ENCODE data around the gene ACTR2. TPM values are rescaled to one million over a fixed set of nuclear protein-coding genes. Genes with fewer than 3 reads are reported as not detected.
"Not testable (repeated sequence)": the region's sequence is repeated elsewhere in the genome, so short reads cannot be mapped to it uniquely, and the experiment has no call there.

Gene ACTR2
- total RNA-seq, 1 donor from 2014 or later, result 449 TPM

DNA sequence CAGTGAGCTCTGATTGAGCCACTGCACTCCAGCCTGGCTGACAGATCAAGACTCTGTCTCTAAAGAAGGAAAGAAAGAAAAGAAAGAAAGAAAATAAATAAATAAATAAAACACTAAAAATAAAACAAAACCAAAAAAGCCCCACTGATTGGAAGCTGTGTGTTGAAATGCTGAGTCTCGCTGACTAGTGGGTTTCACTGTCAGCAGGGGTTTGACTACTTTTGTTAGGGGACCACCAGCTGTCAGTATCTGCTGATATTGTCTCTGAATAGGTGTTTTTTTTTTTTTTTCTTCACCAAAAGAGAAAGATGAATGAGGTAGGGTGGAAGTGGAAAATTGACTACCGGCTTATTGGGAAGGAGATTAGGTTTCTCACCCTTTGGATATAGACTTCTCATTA, 12.8 kb upstream of the ACTR2 start:
- Mint-ChIP-seq H3K36me3 (ENCODE audit: low read depth) (no peaks in the 10 kb centered on the region), H3K27ac (ENCODE audit: unreplicated experiment) (no peak overlapping the region), H3K4me3 (ENCODE audit: unreplicated experiment) (no peak overlapping the region), H3K27me3 (ENCODE audit: low read depth) (no peaks in the 10 kb centered on the region), H3K4me1 (ENCODE audit: low read depth) (no peaks in the 10 kb centered on the region), H3K9me3 (ENCODE audit: low read depth) (no peaks in the 10 kb centered on the region)
- no peak for DNase-seq (ENCODE audit: low spot score)
- TF ChIP-seq, protein P1, sequence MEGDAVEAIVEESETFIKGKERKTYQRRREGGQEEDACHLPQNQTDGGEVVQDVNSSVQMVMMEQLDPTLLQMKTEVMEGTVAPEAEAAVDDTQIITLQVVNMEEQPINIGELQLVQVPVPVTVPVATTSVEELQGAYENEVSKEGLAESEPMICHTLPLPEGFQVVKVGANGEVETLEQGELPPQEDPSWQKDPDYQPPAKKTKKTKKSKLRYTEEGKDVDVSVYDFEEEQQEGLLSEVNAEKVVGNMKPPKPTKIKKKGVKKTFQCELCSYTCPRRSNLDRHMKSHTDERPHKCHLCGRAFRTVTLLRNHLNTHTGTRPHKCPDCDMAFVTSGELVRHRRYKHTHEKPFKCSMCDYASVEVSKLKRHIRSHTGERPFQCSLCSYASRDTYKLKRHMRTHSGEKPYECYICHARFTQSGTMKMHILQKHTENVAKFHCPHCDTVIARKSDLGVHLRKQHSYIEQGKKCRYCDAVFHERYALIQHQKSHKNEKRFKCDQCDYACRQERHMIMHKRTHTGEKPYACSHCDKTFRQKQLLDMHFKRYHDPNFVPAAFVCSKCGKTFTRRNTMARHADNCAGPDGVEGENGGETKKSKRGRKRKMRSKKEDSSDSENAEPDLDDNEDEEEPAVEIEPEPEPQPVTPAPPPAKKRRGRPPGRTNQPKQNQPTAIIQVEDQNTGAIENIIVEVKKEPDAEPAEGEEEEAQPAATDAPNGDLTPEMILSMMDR (IDR thresholded peaks at IDR 0.05), result no peak

DNA sequence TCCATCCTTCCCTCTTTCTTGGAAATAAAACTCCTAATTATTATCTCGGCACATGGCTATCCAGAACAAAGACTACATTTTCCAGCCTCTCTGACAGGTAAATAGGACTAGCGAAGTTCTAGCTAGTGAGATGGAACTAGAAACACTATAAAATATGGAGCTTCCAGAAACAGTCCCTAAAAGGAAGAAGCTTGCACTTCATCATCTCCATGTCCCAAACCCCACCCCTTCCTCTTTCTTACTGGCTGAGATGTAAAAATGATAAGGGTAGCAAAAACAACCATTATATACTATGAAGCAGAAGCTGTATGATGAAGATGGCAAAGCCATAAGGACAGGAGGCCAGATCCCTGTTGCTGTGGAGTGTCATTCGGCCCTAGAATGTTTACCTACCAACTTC, 11.7 kb upstream of the ACTR2 start:
- Mint-ChIP-seq H3K27me3 (ENCODE audit: low read depth) (no peaks in the 10 kb centered on the region), H3K4me3 (ENCODE audit: unreplicated experiment) (no peak overlapping the region), H3K27ac (ENCODE audit: unreplicated experiment) (no peak overlapping the region), H3K36me3 (ENCODE audit: low read depth) (no peaks in the 10 kb centered on the region), H3K4me1 (ENCODE audit: low read depth) (no peaks in the 10 kb centered on the region), H3K9me3 (ENCODE audit: low read depth) (no peaks in the 10 kb centered on the region)
- no peak for DNase-seq (ENCODE audit: low spot score)
- TF ChIP-seq, protein P1 (IDR thresholded peaks at IDR 0.05), result no peak

DNA sequence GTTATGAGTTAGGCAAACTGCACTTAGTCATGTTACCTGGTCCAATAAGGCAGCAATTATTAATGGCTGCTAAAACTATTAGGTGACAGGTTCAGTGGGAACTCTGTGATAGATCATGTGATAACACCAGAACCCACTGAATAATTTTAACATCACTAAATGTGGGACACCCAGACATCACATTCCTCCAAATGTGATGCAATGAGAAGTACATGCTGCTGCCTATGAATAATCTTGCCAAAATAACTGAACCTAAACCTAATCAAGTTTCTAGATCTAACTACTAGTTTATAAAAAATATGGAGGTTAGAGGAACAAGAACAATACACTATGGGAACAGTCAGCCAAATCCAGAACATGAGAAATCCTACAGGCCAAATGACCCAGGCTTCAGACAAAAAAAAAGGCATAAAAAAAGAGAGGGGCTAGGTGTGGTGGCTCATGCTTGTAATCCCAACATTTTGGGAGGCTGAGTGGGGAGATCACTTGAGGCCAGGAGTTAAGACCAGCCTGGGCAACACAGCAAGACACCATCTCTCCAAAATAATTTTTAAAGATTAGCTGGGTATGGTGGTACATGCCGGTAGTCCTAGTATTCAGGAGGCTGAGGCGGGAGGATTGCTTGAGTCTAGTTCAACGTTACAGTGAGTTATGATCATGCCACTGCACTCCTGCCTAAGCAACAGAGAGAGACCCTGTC, 7.0 kb upstream of the ACTR2 start:
- no peaks in the 10 kb centered on the region for H3K36me3 Mint-ChIP-seq (ENCODE audit: low read depth)
- H3K4me3 Mint-ChIP-seq (ENCODE audit: unreplicated experiment), result no peak overlapping the region
- no peaks in the 10 kb centered on the region for H3K27me3 Mint-ChIP-seq (ENCODE audit: low read depth)
- no peaks in the 10 kb centered on the region for H3K4me1 Mint-ChIP-seq (ENCODE audit: low read depth)
- DNase-seq (ENCODE audit: low spot score), result no peak
- no peaks in the 10 kb centered on the region for H3K9me3 Mint-ChIP-seq (ENCODE audit: low read depth)
- TF ChIP-seq, protein P1 (IDR thresholded peaks at IDR 0.05), result no peak
- no peak overlapping the region for H3K27ac Mint-ChIP-seq (ENCODE audit: unreplicated experiment)

DNA sequence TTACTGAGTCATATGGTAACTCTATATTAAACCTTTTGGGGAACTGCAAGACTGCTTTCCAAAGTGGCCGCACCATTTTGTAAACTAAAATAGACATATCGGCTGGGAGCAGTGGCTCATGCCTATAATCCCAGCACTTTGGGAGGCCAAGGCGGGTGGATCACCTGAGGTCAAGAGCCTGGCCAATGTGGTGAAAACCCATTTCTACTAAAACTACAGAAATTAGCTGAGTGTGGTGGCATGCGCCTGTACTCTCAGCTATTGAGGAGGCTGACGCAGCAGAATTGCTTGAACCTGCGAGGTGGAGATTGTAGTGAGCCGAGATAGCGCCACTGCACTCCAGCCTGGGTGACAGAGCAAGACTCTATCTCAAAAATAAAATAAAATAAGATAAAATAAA, 6.4 kb upstream of the ACTR2 start:
- H3K4me3 Mint-ChIP-seq (ENCODE audit: unreplicated experiment); H3K4me1 Mint-ChIP-seq (ENCODE audit: low read depth); H3K27me3 Mint-ChIP-seq (ENCODE audit: low read depth); H3K36me3 Mint-ChIP-seq (ENCODE audit: low read depth); DNase-seq (ENCODE audit: low spot score); H3K27ac Mint-ChIP-seq (ENCODE audit: unreplicated experiment); H3K9me3 Mint-ChIP-seq (ENCODE audit: low read depth): not testable (repeated sequence)

DNA sequence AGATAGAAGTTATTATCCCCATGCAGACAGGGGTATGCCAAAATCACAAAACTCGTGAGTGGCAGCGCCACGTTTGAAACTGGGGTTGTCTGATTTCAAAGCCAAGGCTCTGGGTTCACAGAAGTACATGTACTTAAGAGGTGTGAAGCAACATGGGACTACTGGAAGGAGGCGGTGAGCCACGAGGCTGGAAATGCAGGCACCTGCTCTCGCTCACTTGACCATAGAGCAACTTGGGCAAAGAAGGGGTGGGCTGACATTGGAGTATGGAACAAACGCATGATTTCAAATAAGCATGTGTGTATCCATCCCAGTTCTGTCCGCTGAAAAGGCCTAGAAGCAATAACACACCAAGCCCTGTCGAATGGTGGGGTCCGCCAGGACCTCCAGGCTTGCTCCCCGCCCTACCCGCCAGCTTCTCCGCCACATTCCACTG, 593 bp upstream of the ACTR2 start:
- Mint-ChIP-seq H3K9me3 (ENCODE audit: low read depth) (no peaks in the 10 kb centered on the region), H3K4me1 (ENCODE audit: low read depth) (peaks cover 40% of the 10 kb centered on the region), H3K27ac (ENCODE audit: unreplicated experiment) (peak overlapping the region; percentile 99), H3K4me3 (ENCODE audit: unreplicated experiment) (peak overlapping the region; percentile 93), H3K27me3 (ENCODE audit: low read depth) (no peaks in the 10 kb centered on the region), H3K36me3 (ENCODE audit: low read depth) (peaks cover 5% of the 10 kb centered on the region)
- no peak for DNase-seq (ENCODE audit: low spot score)
- TF ChIP-seq, protein P1 (IDR thresholded peaks at IDR 0.05), result no peak

DNA sequence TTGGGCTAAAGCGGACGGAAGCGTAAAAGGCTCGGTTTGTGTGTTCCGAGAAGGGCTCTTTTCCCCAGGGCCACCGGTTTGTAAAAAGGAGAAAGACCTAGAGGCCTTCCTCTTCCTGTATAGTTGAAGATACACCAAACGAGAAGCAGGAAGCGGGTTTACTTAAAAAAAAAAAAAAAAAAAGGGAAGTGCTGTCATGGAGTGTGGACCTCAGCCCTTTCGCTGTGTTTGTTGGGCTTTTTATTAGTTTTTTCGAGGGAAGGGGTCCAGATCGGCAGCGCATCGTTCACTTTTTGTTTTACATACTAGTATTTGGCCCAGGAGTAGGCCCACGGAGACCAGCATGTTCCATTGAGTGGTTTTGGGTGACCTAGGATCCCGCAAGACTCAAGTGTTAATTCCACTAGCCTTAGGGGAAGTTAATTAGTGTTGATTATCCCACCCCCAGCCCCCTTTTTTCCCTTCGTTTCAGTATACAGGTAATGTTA, 676 bp downstream of the ACTR2 start:
- Mint-ChIP-seq H3K4me3 (ENCODE audit: unreplicated experiment) (peak overlapping the region; percentile 93), H3K36me3 (ENCODE audit: low read depth) (peaks cover 5% of the 10 kb centered on the region), H3K9me3 (ENCODE audit: low read depth) (no peaks in the 10 kb centered on the region), H3K27me3 (ENCODE audit: low read depth) (no peaks in the 10 kb centered on the region), H3K4me1 (ENCODE audit: low read depth) (peaks cover 51% of the 10 kb centered on the region), H3K27ac (ENCODE audit: unreplicated experiment) (peak overlapping the region; percentile 97)
- no peak for DNase-seq (ENCODE audit: low spot score)
- TF ChIP-seq, protein P1 (IDR thresholded peaks at IDR 0.05), result no peak
